HCT116 (cell line): ENCODE measurements around the gene LETMD1. TPM values are rescaled to one million over a fixed set of nuclear protein-coding genes. Genes with fewer than 3 reads are reported as not detected.

Experiments used
- ATAC-seq: fragments of 200-7000 bp; cut with Tn5 transposase; 2 replicates; pipeline ENCODE4 v1.9.1; 2020; ENCODE audit warnings: mild to moderate bottlenecking, moderate library complexity
- BruUV-seq: library from RNA; stranded (reverse); fragments of 400-500 nt; replicated peaks from 2 replicates; lab custom pipeline; 2021; lab: Mats Ljungman, UMichigan
- CTCF ChIA-PET: fragments of 300-600 bp; sonication (Branson Sonifier 250); formaldehyde crosslinking; loops from one replicate; lab custom pipeline; 2021; ENCODE audit warnings: antibody characterized with exemption; lab: Charles Lee
- POLR2A ChIA-PET: fragments of 300-600, 350-600 bp; sonication (Branson Sonifier 250); formaldehyde crosslinking; loops from one replicate; lab custom pipeline; 2021; ENCODE audit warnings: antibody characterized with exemption; lab: Charles Lee
- RAD21 ChIA-PET, 2 experiments: fragments of 300-600 bp; sonication (Branson Sonifier 250); formaldehyde crosslinking; loops; one replicate each; lab custom pipeline; 2023; ENCODE audit warnings: low total read pairs in 2 of 2; ENCODE audit not compliant: uncharacterized antibody in 2 of 2, unreplicated experiment in 2 of 2, low non-redundant PET in 1 of 2; lab: Charles Lee
- DNase-seq: peaks from one replicate; pipeline ENCODE4 v3.0.0-alpha.2; 2010; ENCODE audit warnings: low read depth, low spot score
- H2AFZ ChIP-seq: fragments of 200-600 bp; shearing (Covaris generic), sonication (generic); 2 replicates; pipeline ENCODE4 v1.6.1; 2017; ENCODE audit warnings: low read depth, mixed run types, mixed read lengths, antibody characterized with exemption, low read length; ENCODE audit not compliant: poor library complexity, severe bottlenecking
- H3K27ac ChIP-seq: 2 replicates; pipeline ENCODE4 v1.5.1; 2012; ENCODE audit warnings: low read depth, low read length
- H3K27me3 ChIP-seq: fragments of 200-600 bp; sonication (generic); 2 replicates; pipeline ENCODE4 v1.6.1; 2016; ENCODE audit warnings: mixed run types, low read length, mixed read lengths; ENCODE audit not compliant: insufficient read depth
- H3K36me3 ChIP-seq, 2 experiments: fragments of 200-500 bp in 1 of 2; fragments of 200-600 bp in 1 of 2; sonication (Bioruptor generic) in 1 of 2; sonication (generic) in 1 of 2; 2 replicates each; pipeline versions ENCODE4 v1.5.1 to v1.6.1; 2014 to 2016; ENCODE audit warnings: low read length in 2 of 2, inconsistent platforms in 1 of 2, mixed read lengths in 1 of 2, mixed run types in 1 of 2; ENCODE audit not compliant: insufficient read depth in 2 of 2, control insufficient read depth in 1 of 2
- H3K4me1 ChIP-seq, 2 experiments: fragments of 200-600 bp in 1 of 2; sonication (generic) in 1 of 2; 2 replicates each; pipeline versions ENCODE4 v1.5.1 to v1.6.1; 2012 to 2017; ENCODE audit warnings: low read length in 2 of 2, inconsistent platforms in 1 of 2, mild to moderate bottlenecking in 1 of 2, mixed read lengths in 1 of 2, mixed run types in 1 of 2, moderate library complexity in 1 of 2; ENCODE audit not compliant: insufficient read depth in 2 of 2, control insufficient read depth in 1 of 2
- H3K4me2 ChIP-seq: fragments of 200-600 bp; sonication (generic); 2 replicates; pipeline ENCODE4 v1.6.1; 2017; ENCODE audit warnings: mixed run types, low read length, mixed read lengths
- H3K4me3 ChIP-seq, 2 experiments: fragments of 200-600 bp in 1 of 2; sonication (generic) in 1 of 2; replicated peaks in 1 of 2; 2 replicates each; pipeline ENCODE4 v1.5.1; 2011 to 2016; ENCODE audit warnings: low read length in 2 of 2, control low read depth in 1 of 2, low read depth in 1 of 2, mild to moderate bottlenecking in 1 of 2, mixed read lengths in 1 of 2, mixed run types in 1 of 2
- H3K79me2 ChIP-seq: fragments of 200-600 bp; sonication (generic); 2 replicates; pipeline ENCODE4 v1.6.1; 2017; ENCODE audit warnings: mild to moderate bottlenecking, mixed run types, low read length, moderate library complexity, mixed read lengths; ENCODE audit not compliant: insufficient read depth
- H3K9ac ChIP-seq: fragments of 200-600 bp; sonication (generic); 2 replicates; pipeline ENCODE4 v1.6.1; 2016; ENCODE audit warnings: low read length, mixed read lengths
- H3K9me2 ChIP-seq: fragments of 200-600 bp; sonication (generic), shearing (Covaris generic); 2 replicates; pipeline ENCODE4 v1.6.1; 2017; ENCODE audit warnings: mixed run types, mild to moderate bottlenecking, moderate library complexity; ENCODE audit not compliant: insufficient read depth
- H3K9me3 ChIP-seq, 2 experiments: fragments of 200-500 bp in 1 of 2; fragments of 200-600 bp in 1 of 2; sonication (Bioruptor generic) in 1 of 2; sonication (generic) in 1 of 2; 2 replicates each; pipeline ENCODE4 v1.6.1; 2014 to 2017; ENCODE audit warnings: low read length in 2 of 2, mixed read lengths in 2 of 2, inconsistent platforms in 1 of 2, low read depth in 1 of 2, mild to moderate bottlenecking in 1 of 2, mixed run types in 1 of 2, moderate library complexity in 1 of 2; ENCODE audit not compliant: control insufficient read depth in 1 of 2, insufficient read depth in 1 of 2
- H4K20me1 ChIP-seq: fragments of 200-600 bp; sonication (generic), shearing (Covaris generic); 2 replicates; pipeline ENCODE4 v1.6.1; 2017; ENCODE audit warnings: mixed run types, mild to moderate bottlenecking, moderate library complexity; ENCODE audit not compliant: insufficient read depth
- ATF3 ChIP-seq: IDR thresholded peaks from 2 replicates; pipeline ENCODE4 v1.6.1; 2012
- CBX3 ChIP-seq: IDR thresholded peaks from 2 replicates; pipeline ENCODE4 v1.6.1; 2012; ENCODE audit warnings: low read depth
- CEBPB ChIP-seq: IDR thresholded peaks from 2 replicates; pipeline ENCODE4 v1.6.1; 2012; ENCODE audit warnings: low read depth
- CTCF ChIP-seq, 3 experiments: fragments of 200-600 bp in 1 of 3; sonication (generic) in 1 of 3; IDR thresholded peaks in 2 of 3; conservative IDR thresholded peaks in 1 of 3; 2 replicates each; pipeline ENCODE4 v1.5.1; 2012 to 2017; ENCODE audit warnings: low read depth in 2 of 3, low read length in 2 of 3, antibody characterized with exemption in 1 of 3, borderline replicate concordance in 1 of 3, control low read depth in 1 of 3, mild to moderate bottlenecking in 1 of 3, mixed read lengths in 1 of 3, mixed run types in 1 of 3, moderate library complexity in 1 of 3; ENCODE audit not compliant: insufficient read depth in 1 of 3
- EGR1 ChIP-seq: IDR thresholded peaks from 2 replicates; pipeline ENCODE4 v1.6.1; 2012; ENCODE audit warnings: low read depth
- ELF1 ChIP-seq: IDR thresholded peaks from 2 replicates; pipeline ENCODE4 v1.6.1; 2012; ENCODE audit warnings: low read depth, borderline replicate concordance
- EZH2 ChIP-seq: fragments of 200-600 bp; sonication (generic); IDR thresholded peaks from 2 replicates; pipeline ENCODE4 v1.6.1; 2017; ENCODE audit warnings: antibody characterized with exemption, mixed run types
- JUND ChIP-seq: IDR thresholded peaks from 2 replicates; pipeline ENCODE4 v1.6.1; 2012
- POLR2A ChIP-seq: IDR thresholded peaks from 2 replicates; pipeline ENCODE4 v1.7.0; 2011; ENCODE audit warnings: borderline replicate concordance; ENCODE audit not compliant: insufficient read depth, insufficient read length; ENCODE audit errors: extremely low read depth
- POLR2AphosphoS5 ChIP-seq: IDR thresholded peaks from 2 replicates; pipeline ENCODE4 v1.6.1; 2011; ENCODE audit warnings: mild to moderate bottlenecking, low read depth, low read length, moderate library complexity
- REST ChIP-seq: IDR thresholded peaks from 2 replicates; pipeline ENCODE4 v1.6.1; 2012; ENCODE audit warnings: low read depth
- SP1 ChIP-seq: IDR thresholded peaks from 2 replicates; pipeline ENCODE4 v1.6.1; 2012; ENCODE audit warnings: low read depth
- TCF7L2 ChIP-seq: IDR thresholded peaks from 2 replicates; pipeline ENCODE4 v1.7.0; 2011; ENCODE audit warnings: borderline replicate concordance, inconsistent platforms; ENCODE audit not compliant: insufficient read depth, insufficient read length; ENCODE audit errors: extremely low read depth
- YY1 ChIP-seq: IDR thresholded peaks from 2 replicates; pipeline ENCODE4 v1.6.1; 2011; ENCODE audit warnings: low read length, low read depth, moderate library complexity, mild to moderate bottlenecking; ENCODE audit not compliant: insufficient replicate concordance; ENCODE audit errors: extremely low read depth
- ZBTB33 ChIP-seq: IDR thresholded peaks from 2 replicates; pipeline ENCODE4 v1.6.1; 2011; ENCODE audit warnings: mild to moderate bottlenecking, low read length, moderate library complexity; ENCODE audit not compliant: insufficient replicate concordance; ENCODE audit errors: extremely low read depth
- ZFX ChIP-seq: fragments of 450-650 bp; IDR thresholded peaks from 2 replicates; pipeline ENCODE4 v1.6.1; 2017
- ZNF274 ChIP-seq: fragments of 200-500 bp; sonication (Bioruptor generic); IDR thresholded peaks from 2 replicates; pipeline ENCODE4 v1.6.1; 2014; ENCODE audit warnings: mild to moderate bottlenecking, low read depth, low read length, inconsistent platforms
- intact Hi-C: fragments of 100-400 bp; cut with micrococcal nuclease; formaldehyde crosslinking; loops from 2 replicates; pipeline ENCODE4 v1.10.0; 2022
- total RNA-seq: library from RNA; stranded (reverse); gene quantifications from one replicate; pipeline ENCODE4 v1.2.1, GENCODE V29; 2021; ENCODE audit not compliant: unreplicated experiment

LETMD1 gene
- total RNA-seq, 1 experiment from 2014 or later = 70.8 TPM

GRCh38 chr12:51087818-51088217 is 39.7 kb downstream of the LETMD1 start:
- TF ChIP-seq POLR2AphosphoS5 (no peak), SP1 (no peak), POLR2A (no peak), ZFX (no peak), ZNF274 (no peak), ZBTB33 (no peak), CEBPB (no peak), EGR1 (no peak), YY1 (no peak), ELF1 (no peak), TCF7L2 (no peak), ATF3 (no peak), JUND (no peak), REST (no peak), CTCF (IDR thresholded peaks at IDR 0.05 in 2 of 3, conservative IDR thresholded peaks at IDR 0.05 in 1 of 3; ENCODE audit: borderline replicate concordance in 1 of 3, insufficient read depth in 1 of 3, low read depth in 2 of 3, low read length in 2 of 3) (no peak), CBX3 (no peak), EZH2 (no peak)
- TF ChIP-seq, all 23 proteins: peak for 0
- POLR2A ChIA-PET = no interaction called here
- no peak for ATAC-seq
- Histone ChIP-seq H3K79me2 (peaks cover 3% of the 10 kb centered on the region; the same call in 1 of the 2 replicates), H3K9ac (no peak overlapping the region), H3K27me3 (no peaks in the 10 kb centered on the region), H3K4me3 (no peak overlapping the region), H3K9me2 (no peaks in the 10 kb centered on the region), H3K27ac (no peak overlapping the region), H2AFZ (no peak overlapping the region), H3K4me1 (peaks cover 0 to 4% of the 10 kb centered on the region in 2 experiments; a peak in 1 of 4 replicates), H3K36me3 (peaks cover 0 to 4% of the 10 kb centered on the region in 2 experiments; a peak in 1 of 4 replicates), H3K4me2 (no peak overlapping the region), H3K9me3 (no peaks in the 10 kb centered on the region), H4K20me1 (no peaks in the 10 kb centered on the region)
- intact Hi-C loops = loop anchor here (10.0 kb wide), 1 partner anchor 127 kb away; the partner anchor contains the start of gene POU6F1
- no peak for DNase-seq
- RAD21 ChIA-PET = no interaction called here
- BruUV-seq = no TSS peak
- CTCF ChIA-PET = no interaction called here
